ENCODE measurements around the gene PSMD3.
"Not testable (repeated sequence)": the region's sequence is repeated elsewhere in the genome, so short reads cannot be mapped to it uniquely, and the experiment has no call there.

Gene PSMD3

DNA sequence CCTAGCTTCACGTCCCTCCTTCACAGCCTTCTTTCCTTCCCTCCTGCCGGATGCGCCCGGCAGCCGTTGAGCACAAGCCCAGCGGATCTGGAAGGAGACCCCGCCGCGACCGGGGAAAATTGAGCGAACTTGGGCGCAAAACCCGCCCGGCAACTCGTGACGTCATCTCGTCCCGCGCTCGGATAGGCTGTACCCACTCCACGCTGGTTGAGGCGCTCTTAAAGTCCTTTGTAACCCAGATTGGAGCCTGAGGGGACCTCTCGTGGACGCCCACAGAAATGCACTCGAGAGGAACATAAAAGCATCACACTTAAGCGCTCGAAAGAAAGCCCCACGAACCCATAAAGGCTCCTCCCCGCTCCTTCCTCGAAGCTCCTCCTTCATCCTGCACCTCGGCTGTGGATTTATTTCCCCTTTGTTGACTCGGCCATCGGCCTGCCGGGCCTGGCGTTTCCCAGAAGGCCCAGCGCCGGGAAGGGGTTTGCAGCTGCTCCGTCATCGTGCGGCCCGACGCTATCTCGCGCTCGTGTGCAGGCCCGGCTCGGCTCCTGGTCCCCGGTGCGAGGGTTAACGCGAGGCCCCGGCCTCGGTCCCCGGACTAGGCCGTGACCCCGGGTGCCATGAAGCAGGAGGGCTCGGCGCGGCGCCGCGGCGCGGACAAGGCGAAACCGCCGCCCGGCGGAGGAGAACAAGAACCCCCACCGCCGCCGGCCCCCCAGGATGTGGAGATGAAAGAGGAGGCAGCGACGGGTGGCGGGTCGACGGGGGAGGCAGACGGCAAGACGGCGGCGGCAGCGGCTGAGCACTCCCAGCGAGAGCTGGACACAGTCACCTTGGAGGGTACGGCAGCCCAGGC lies at the start of gene PSMD3:
TSS of gene PSMD3 (plus strand) at position 457 of the 856 bp plus-strand sequence. CDS start at position 621, 164 bp downstream.
- DNase-seq = peak; percentile 94 to 99 (median 96)

DNA sequence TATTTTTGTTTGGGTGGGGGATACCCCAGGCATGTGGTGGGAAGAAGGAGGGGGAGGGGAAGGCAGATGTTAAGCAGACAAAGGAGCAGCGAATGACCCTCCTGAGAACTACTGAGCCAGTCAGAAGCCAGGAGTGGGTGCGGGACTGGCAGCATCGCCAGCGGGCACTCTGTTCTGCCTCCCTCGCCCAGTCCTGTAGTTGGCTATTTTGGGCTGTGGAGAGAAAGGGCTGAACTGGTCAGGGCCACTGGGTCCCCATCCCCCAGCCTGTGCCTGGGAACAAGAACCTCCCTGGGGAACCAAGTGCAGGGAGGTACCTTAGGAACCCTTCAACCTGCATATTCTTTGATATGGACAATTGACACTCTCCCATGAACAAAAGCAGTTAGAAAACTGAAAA lies 46.7 kb upstream of the PSMD3 start:
- DNase-seq = no peak

DNA sequence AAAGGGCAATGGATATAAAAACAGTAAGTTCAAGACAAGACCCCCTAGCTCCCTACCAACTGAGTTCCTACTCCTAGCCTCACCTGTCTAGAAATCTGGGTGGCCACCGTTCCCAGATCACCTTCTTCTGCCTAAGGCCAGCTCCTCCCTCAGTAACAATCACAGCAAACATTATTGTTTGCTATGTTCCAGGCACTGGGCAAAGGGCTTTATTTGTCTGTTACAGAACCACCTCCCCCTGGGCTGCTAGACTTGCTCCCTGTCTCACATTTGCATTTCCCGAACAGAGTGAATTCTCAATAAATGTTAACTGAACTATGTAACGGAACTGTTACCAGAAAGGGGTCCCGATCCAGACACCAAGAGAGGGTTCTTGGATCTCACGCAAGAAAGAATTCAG lies 46.3 kb upstream of the PSMD3 start:
- DNase-seq = no peak

DNA sequence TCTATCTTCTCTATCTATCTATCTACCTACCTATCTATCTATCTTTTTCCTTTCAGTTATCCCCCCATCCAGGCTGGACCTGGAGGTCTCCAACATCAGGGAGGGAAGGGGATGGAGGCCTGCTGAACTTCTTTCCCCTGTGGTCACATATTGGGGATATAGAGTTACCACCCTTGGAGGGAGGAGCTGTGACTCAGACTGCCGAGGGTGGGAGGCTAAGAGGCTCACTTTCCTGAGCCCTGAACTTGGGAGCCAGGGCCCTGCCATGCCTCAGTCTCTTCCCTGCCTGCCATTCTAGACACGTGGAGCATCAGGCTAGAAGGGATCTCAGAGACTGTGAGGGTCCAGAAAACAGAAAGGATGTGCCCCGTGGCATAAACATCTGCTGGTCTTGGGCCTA lies 44.7 kb upstream of the PSMD3 start:
- DNase-seq = no peak

DNA sequence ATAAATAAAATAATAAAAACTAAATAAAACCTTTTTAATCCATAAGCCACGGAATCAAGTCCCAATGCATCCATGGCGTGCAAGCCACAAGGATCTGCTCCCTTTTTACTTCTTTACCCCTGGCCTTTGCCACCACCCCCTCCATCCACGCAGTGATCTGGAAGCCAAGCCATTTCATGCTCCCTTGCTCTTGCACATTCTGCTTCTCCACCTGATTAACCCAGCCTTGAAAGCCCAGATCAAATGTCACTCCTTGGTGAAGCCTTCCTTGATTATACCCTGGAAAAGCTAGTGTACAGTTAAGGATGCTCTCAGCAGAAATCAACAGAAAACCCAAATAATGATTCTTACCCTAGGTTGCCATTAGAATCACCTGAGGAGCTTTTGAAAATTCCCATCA lies 43.2 kb upstream of the PSMD3 start:
- no peak for DNase-seq

DNA sequence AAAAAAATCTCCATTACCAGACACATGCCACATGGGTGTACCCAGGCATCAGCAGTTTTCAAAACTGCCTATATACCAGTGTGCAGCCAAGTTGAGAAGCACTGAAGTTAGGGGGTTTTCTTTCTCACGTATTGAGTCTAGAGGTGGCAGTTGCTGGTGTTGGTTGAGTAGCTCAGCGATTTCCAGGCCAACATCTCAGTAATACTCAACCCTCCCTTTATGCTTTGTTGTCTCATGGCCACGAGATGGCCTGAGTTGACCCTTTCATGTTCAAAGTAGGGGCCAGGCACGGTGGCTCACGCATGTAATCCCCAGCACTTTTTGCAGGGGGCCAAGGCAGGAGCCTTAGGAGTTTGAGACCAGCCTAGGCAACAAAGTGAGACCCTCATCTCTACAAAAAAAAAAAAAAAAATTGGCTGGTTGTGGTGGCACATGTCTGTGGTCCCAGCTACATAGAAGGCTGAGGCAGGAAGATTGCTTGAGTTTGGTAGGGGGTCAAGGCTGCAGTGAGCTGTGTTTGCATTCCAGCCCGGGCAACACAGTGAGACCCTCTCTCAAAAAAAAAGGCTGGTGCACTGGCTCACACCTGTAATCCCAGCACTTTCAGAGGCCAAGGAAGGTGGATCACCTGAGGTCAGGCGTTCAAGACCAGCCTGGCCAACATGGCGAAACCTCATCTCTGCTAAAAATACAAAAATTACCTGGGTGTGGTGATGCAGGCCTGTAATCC lies 42.3 kb upstream of the PSMD3 start:
- DNase-seq = no peak

DNA sequence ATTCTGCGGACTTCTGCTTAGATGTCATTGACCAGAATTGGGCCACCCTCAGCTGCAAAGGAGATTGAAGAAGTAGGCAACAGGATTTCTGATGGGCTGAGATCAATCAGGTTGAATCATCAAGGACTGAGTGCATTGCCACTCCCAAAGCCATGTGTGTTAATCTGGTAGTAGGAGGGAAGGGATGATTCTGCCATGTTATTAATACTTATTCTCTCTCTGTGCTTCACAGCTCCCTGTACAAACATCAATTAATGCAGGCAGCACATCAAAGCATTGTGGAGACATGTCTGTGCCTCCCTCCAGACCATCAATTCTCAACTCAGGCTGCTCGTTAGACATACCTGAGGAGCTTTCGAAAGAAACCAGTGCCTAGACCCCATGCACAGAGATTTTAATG lies 41.5 kb upstream of the PSMD3 start:
- DNase-seq = no peak

DNA sequence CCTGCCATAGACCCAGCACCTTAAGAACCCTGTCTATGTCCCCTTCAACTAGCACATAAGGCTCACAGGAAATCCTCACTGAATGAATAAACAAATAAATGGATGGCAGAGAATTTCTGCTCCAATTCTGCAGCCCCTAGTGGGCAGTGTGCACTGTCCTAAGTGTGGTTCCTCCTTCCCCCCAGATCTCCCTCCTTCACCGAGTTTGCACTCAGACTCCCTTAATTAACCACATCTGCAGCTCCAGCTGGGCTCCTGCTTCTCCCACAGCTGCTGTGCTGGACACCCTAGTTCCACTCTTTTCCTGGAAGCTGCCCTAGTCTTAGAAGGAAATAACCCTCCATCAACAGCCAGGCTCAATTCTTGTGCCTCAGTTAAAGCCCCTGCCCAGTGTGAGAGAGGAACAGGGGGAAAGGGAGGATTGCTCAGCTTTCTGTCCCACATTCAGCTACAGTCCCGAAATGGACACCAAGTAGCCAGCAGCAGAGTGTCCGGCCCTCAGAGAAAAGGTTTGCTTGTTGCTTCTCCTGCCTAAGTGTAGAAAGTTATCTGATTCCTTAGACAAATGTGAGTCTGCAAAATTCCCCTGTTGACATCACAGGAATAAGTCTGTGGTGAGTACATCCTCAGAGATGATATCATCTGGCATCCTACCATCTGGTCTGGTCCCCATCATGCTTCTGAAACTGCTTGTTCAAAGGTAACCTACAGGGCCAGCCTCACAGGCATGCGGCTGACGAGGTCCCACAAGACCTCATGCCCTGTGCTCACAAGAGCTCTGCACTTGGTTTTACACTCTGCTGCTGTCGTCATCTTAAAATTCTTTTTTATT lies 40.8 kb upstream of the PSMD3 start:
- DNase-seq = no peak

DNA sequence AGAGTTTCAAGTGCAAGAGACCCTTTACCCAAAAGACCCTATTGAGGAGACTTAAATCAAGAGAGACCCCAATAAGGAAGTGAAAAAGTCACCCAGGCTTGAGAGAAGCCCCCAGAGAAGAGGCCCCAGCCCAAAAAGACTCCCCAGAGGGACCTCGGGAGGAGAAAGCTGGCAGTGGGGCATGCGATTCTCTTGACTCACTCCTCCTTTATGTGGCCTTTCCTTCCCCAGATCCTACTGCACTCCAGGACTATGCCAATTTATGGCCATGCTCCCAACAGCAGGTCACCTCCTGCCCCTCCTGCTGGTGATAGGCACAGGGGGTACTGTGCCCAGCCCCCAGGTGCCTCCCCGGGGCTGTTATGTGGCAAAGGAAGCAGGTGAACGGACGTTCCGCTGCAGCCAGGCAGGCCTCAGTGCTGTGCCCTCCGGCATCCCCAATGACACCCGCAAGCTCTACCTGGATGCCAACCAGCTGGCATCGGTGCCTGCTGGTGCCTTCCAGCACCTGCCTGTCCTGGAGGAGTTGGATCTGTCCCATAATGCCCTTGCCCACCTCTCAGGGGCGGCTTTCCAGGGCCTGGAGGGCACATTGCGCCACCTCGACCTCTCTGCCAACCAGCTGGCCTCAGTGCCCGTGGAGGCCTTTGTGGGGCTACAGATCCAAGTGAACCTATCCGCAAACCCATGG lies 36.8 kb upstream of the PSMD3 start:
- no peak for DNase-seq

DNA sequence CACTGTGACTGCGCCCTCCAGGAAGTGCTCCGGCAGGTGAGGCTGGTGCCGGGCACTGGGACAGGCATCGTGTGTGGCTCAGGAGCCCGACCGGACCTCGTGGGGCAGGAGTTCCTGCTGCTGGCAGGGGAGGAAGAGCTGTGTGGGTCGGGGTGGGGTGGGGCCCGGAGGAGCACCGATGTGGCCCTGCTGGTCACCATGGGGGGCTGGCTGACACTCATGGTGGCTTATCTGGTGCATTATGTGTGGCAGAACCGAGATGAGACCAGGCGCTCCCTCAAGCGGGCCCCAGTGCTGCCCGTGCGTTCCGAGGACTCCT lies 36.3 kb upstream of the PSMD3 start:
- DNase-seq = no peak

DNA sequence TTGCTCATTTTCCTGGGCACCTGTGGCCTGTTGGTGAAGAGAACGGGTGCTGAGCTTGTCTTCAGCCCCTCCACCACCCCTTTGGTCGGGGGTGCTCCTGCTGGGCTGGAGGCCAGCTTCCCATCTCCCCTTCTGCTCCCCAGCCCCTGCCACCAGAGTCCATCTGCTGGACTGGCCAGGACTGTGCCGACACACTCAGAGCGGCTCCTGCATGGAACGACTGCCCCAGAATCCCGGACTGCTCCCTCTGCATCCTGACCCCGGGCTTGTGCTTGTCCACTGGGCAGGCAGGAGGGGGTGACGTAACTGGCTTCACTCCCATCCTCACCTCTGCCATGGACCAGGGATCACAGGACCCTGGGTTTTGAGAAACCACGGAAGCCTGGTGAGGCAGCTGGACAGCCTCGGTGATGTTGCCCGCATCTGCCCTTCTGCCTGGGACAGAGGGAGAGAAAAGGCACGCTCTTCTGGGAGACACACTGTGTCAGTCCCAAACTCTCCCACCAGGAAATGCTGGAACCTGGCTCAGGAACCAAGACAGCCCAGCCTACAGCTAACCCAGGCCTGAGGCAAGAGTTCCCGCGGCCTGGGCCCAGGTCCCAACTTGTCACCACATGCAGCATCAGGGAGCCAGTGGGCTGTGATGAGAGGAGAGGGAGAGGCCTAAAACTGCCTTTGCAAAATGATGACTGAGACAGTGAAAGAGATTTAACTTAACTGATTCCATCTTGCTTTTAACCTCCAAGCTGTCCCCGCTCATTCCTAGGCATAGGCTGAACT lies 33.9 kb upstream of the PSMD3 start:
- no peak for DNase-seq

DNA sequence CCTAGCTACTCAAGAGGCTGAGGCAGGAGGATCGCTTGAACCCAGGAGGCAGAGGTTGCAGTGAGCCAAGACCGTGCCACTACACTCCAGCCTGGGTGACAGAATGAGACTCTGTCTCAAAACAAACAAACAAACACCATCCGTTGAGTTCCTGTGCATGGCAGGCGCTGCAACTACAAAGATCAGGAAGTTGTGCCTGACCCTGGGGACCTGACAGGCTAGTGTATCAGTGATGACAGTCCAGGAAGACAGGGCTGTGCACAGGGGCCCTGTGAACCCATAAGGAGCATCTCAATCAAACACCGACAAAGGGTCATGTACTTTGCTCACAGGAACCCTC lies 32.1 kb upstream of the PSMD3 start:
- DNase-seq = not testable (repeated sequence)

DNA sequence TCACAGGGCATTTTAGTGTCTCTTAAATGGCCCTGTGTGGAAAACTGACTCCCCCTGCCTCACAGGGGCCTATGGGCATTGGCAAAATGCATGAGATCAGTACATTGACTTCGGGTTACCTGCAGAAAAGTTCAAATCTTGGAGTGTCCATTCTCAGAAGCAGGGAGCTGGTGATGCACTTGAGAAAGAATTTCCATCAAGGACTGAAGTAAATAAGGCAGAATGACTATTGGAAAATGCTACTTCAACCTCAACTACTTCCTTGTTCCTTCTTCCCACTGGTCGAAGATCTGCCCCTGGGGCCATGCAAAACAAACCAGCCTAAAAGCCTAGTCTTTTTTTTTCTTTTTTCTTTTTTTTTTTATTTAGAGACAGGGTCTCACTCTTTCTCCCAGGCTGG lies 31.6 kb upstream of the PSMD3 start:
- no peak for DNase-seq

DNA sequence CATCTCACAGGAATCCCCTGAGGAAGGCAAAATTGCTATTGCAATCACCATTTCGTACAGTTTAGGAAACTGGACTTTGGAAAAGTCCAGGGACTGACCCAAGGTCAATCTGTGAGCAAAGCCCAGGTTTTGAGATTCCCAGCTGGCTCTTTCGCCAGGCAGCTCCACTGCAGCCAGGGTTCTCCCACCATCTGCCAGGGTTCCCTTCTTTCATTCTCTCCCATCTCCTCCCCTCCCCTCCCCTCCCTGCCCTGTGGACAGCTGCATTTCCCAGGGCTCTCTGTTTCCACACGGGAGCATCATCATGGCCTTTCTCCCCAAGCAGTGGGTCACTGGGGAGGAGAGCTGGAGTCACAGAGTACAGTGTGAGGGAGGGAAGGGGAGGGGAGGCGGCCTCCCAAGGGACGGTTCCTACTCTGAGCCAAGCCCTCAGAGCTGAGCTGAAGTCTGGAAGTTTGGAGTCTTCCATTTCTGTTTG lies 29.7 kb upstream of the PSMD3 start:
- no peak for DNase-seq

DNA sequence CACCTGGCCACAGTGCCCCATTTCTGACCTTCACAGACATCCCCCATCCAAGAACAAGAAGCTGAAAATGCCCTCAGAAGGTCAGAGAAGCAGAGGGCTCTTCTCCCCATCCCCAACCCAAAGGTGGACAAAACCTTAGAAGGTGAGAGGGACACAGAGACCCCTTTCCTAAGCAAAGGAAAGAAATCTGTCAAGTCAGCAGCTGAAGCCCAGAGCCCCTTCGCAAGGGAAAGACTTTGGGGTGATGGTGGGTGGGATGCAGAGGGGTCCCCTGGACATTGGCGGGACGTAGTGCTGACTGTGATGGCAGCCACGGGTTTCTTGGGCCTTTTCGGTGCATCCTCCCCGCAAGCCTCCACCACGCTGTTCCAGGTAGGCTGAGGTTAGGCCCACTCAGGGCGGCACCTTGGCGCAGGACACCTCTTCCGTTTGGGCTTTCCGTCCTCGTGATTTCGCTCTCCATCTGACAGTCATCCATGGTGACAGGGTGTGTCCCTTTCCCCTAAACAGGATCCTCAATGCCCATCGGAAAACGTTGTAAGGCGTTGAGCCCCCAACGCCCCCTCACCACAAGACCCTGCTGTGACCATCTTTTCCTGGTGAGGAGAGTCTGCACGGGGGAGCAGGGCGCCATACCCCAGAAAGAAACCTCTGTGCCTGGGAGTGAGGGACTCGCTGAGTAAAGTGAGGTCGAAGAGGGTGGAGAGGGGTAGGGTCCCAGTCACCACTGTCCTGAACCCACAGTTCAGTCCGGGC lies 28.5 kb upstream of the PSMD3 start:
- no peak for DNase-seq

DNA sequence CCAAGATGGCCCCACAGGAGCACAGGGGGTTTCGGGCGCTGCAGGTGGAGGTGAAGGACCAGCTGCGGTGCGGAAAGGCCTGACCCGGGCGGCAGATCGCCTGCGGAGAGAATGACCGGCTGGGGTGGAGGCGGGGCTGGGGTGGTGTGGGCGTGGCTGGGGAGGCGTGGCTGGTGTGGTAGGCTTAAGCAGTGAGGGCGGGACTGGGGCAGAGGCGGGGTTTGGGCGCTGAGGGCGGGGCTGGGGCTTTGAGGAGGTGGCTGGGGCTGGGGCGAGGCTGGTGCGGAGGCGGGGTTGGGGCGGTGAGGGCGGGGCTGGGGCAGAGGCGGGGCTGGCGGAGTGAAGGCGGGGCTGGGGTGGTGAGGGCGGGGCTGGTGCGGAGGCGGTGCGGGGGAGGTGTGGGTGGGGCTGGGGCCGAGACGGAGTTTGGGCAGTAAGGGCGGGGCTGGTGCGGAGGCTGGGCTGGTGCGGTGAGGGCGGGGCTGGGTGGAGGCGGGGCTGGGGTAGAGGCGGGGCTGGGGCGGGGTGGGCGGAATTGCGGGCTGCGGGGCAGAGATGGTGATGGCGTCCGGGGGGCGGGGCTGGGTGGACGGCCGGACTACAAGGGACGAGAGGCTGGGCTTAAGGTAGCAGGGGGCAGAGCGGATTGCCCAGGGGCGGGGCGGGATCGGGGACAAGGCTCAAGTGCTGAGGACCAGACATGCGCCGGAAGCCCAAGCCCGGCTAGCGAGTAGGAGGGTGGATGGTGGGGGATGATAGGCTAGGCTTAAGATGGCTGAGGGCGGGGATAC lies 27.7 kb upstream of the PSMD3 start:
- peak; percentile 67 to 95 (median 82) for DNase-seq

DNA sequence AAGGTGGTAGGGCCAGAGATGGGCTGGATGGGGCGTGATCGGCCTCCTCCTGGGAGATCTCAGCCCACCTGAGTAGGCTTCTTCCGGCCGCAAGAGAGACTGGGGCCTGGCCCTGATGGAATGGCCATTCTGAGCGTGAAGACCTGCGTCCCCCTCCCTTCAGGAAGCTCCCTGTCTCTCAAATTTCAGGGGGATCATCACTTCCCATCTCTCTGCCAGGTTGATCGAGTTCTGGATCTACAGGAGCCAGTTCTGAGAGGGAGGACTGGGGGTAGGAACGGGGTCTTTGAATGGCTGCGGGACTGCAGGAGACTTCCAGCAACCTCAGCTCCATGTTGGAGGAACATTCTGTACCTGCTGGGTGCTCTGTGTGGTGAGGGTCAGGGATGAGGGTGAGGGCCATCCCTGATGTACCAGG lies 27.1 kb upstream of the PSMD3 start:
- no peak for DNase-seq

DNA sequence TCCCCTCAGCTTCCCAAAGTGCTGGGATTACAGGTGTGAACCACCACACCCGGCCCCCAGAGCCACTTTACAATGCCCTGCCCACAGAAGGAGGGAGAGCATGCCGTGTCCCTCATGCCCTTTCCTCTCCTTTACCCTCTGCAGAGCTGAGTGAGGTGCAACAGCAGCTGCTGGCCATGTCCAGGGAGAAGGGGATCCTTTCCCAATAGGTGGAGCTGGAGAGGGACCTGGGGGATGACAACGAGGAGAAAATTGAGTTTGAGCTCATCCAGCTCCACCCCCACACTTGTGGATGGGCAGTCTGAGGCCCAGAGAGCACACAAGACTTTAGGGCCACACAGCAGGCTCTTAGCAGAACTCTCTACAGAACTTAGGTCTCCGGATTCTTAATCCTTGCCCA lies 25.7 kb upstream of the PSMD3 start:
- no peak for DNase-seq

DNA sequence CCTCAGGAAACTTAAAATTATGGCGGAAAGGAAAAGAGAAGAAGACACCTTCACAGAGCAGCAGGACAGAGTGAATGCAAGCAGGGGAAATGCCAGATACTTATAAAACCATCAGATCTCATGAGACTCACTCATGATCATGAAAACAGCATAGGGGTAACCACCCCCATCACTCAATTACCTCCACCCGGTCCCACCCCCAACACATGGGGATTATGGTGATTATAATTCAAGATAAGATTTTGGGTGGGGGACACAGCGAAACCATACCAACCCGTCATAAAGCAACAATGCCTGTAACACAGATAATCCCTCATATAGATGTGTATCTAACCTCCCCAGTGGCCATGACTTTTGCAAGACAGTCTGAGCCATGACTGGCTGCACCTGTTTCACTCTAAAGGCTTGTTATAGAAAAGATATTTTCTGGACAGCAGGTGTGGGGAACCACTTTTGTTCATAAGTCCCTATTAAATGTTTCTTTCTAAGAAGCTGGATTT lies 24.8 kb upstream of the PSMD3 start:
- no peak for DNase-seq

DNA sequence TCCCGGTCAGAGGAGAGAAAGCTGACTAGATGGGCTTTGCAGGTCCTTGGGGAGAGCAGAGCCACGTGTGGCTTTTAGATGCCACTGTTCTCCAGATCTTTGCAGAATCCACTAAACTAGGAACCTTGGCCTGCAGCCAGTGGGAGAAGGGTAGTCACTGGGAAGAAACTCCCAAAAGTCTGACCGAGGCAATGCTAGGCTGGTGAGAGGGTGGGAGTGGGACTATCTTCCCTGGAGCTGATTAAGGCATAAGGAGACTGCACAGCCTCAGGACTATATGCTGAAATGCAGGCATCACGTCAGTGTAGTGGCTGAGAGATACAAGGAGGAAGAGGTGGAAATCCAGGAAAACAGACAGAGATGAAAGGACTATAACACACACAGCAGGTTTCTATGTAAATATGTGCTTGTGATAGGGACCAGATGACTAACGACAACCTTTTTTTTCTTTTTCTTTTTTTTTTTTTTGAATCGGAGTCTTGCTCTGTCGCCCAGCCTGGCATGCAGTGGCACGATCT lies 20.0 kb upstream of the PSMD3 start:
- DNase-seq = no peak

All from activated naive CD4-positive, alpha-beta T cell (primary cell).